Breast epithelium (tissue), 4 donors: ENCODE measurements around the gene RPH3AL. TPM values are rescaled to one million over a fixed set of nuclear protein-coding genes. Genes with fewer than 3 reads are reported as not detected.
"Not testable (repeated sequence)": the region's sequence is repeated elsewhere in the genome, so short reads cannot be mapped to it uniquely, and the experiment has no call there.

Experiments
- DNase-seq, 2 donors: peaks; one replicate each; pipeline ENCODE4 v3.0.0-alpha.2; 2019; ENCODE audit warnings: low spot score in 2 of 2
- H3K27ac ChIP-seq, 2 donors: fragments of 200-600 bp; sonication (generic) in 1 of 2; one replicate each; pipeline ENCODE4 v1.5.1; 2016 to 2019; ENCODE audit warnings: mild to moderate bottlenecking in 1 of 2
- H3K27me3 ChIP-seq, 2 donors: fragments of 200-600 bp; sonication (generic) in 1 of 2; one replicate each; pipeline versions ENCODE4 v1.5.1 to v1.6.0; 2017 to 2019; ENCODE audit warnings: control low read depth in 1 of 2, mild to moderate bottlenecking in 1 of 2
- H3K36me3 ChIP-seq: fragments of 200-600 bp; one replicate; pipeline ENCODE4 v1.5.1; 2019
- H3K4me1 ChIP-seq, 2 donors: fragments of 200-600 bp; sonication (generic); one replicate each; pipeline ENCODE4 v1.5.1; 2016 to 2019; ENCODE audit warnings: control low read depth in 1 of 2
- H3K4me3 ChIP-seq, 3 donors: fragments of 200-600 bp; sonication (generic); 1 replicate in 2 of 3; 2 replicates in 1 of 3; pipeline ENCODE4 v1.5.1; 2016 to 2019; ENCODE audit warnings: mild to moderate bottlenecking in 3 of 3, moderate library complexity in 2 of 3
- H3K9me3 ChIP-seq, 2 donors: fragments of 200-600 bp; sonication (generic) in 1 of 2; one replicate each; pipeline ENCODE4 v1.5.1; 2016 to 2019; ENCODE audit warnings: control low read depth in 1 of 2
- CTCF ChIP-seq, 3 donors: fragments of 450-650 bp; IDR thresholded peaks; one replicate each; pipeline ENCODE4 v1.5.1; 2016 to 2017; ENCODE audit warnings: antibody characterized with exemption in 3 of 3, mild to moderate bottlenecking in 3 of 3, moderate library complexity in 3 of 3
- POLR2A ChIP-seq: fragments of 450-650 bp; IDR thresholded peaks from one replicate; pipeline ENCODE4 v1.6.1; 2016; ENCODE audit warnings: antibody characterized with exemption, mild to moderate bottlenecking, moderate library complexity
- POLR2AphosphoS5 ChIP-seq, 3 donors: sonication (generic); formaldehyde crosslinking; IDR thresholded peaks; one replicate each; pipeline ENCODE4 v1.6.1; 2017; ENCODE audit warnings: antibody characterized with exemption in 3 of 3
- intact Hi-C: fragments of 100-400 bp; cut with DNase I; formaldehyde crosslinking; loops from one replicate; pipeline ENCODE4 v1.15.1; 2023; ENCODE audit warnings: low total_unique reads
- total RNA-seq, 3 donors: library from RNA; depleted of rRNA; stranded (reverse); fragments of >200 nt; gene quantifications; one replicate each; pipeline ENCODE4 v1.1.0, GENCODE V29; 2016

RPH3AL gene
- total RNA-seq, 3 donors from 2014 or later, result 9.6 to 15.7 (median 15.4) TPM

DNA sequence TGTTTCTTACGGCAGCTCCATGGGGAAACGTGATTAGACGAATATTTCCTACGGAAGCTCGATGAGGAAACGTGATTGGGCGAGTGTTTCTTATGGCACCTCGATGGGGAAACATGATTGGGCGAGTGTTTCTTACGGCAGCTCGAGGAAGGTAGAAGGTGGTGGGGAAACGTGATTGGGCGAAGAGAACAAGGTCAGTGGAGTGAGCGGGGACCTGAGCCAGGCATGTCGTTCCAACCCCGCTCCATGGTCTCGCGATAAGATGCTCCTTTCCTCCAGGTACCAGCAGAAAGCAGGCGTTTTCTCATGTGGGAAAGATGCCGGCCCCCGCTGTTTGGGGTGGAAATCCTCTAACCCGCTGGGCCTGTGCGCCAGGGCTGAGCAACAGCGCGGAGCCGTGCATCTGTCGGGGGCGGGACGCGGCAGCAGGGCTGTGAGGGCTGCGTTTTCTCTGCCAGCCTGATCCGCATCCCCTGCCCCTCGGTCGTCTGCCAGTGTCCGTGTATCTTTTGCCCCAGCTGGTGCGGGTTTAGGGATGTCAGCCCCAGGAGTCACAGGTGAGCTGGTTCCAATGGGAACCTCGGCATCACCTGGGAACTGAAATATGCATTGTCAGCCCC is 145.6 kb downstream of the RPH3AL start:
- Histone ChIP-seq H3K27ac (no peak overlapping the region), H3K9me3 (no peaks in the 10 kb centered on the region), H3K27me3 (no peaks in the 10 kb centered on the region), H3K36me3 (no peaks in the 10 kb centered on the region), H3K4me1 (no peaks in the 10 kb centered on the region), H3K4me3 (no peak overlapping the region)
- TF ChIP-seq CTCF (IDR thresholded peaks at IDR 0.05) (no peak), POLR2A (no peak), POLR2AphosphoS5 (IDR thresholded peaks at IDR 0.05) (no peak)
- intact Hi-C loops, result no loop called here
- no peak for DNase-seq

- not testable (repeated sequence) for H3K27ac ChIP-seq, H3K9me3 ChIP-seq
These were observed 146.1 kb downstream of the RPH3AL start for GRCh38 chr17:206484-206883.

GRCh38 chr17:205817-206216 is 146.8 kb downstream of the RPH3AL start:
- Histone ChIP-seq H3K27ac (no peak overlapping the region), H3K4me1 (no peaks in the 10 kb centered on the region), H3K9me3 (no peaks in the 10 kb centered on the region), H3K4me3 (no peak overlapping the region), H3K36me3 (no peaks in the 10 kb centered on the region), H3K27me3 (no peaks in the 10 kb centered on the region)
- no peak for TF ChIP-seq POLR2AphosphoS5 (IDR thresholded peaks at IDR 0.05)
- TF ChIP-seq POLR2A, result no peak
- no peak for TF ChIP-seq CTCF (IDR thresholded peaks at IDR 0.05)
- no peak for DNase-seq
- intact Hi-C loops, result no loop called here

More at GRCh38 chr17:206484-206883, 146.1 kb downstream of the RPH3AL start:
- H3K4me3 ChIP-seq, intact Hi-C loops, H3K36me3 ChIP-seq, H3K27me3 ChIP-seq, DNase-seq, H3K4me1 ChIP-seq: not testable (repeated sequence)

DNA sequence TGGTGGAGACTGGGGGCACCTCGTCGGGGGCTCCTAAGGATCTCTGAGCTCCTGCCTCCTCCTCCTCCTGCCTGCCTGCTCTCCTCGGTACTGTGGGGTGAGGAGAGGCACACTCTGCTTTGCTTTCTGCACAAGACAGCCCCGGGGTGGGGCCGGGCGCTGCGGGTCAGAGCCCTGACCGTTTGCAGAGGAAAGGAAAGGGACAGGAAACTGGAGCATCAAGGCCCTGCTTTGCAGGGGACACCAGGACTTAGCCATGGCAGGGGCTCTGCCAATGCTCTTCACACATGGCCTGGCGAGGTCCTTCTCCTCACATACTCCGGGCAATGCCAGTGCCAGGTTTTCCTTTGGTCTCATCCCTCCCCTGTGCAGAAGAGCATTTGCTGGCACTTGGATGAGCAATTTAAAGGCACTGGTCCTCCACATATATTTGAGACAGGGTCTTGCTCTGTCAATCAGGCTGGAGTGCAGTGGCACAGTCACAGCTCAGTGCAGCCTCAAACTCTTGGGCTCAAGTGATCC is 147.4 kb downstream of the RPH3AL start:
- Histone ChIP-seq H3K27ac (no peak overlapping the region), H3K27me3 (no peaks in the 10 kb centered on the region), H3K4me1 (no peaks in the 10 kb centered on the region), H3K36me3 (no peaks in the 10 kb centered on the region), H3K4me3 (no peak overlapping the region), H3K9me3 (no peaks in the 10 kb centered on the region)
- TF ChIP-seq CTCF (IDR thresholded peaks at IDR 0.05) (no peak), POLR2AphosphoS5 (IDR thresholded peaks at IDR 0.05) (no peak), POLR2A (no peak)
- intact Hi-C loops, result no loop called here
- DNase-seq, result no peak

DNA sequence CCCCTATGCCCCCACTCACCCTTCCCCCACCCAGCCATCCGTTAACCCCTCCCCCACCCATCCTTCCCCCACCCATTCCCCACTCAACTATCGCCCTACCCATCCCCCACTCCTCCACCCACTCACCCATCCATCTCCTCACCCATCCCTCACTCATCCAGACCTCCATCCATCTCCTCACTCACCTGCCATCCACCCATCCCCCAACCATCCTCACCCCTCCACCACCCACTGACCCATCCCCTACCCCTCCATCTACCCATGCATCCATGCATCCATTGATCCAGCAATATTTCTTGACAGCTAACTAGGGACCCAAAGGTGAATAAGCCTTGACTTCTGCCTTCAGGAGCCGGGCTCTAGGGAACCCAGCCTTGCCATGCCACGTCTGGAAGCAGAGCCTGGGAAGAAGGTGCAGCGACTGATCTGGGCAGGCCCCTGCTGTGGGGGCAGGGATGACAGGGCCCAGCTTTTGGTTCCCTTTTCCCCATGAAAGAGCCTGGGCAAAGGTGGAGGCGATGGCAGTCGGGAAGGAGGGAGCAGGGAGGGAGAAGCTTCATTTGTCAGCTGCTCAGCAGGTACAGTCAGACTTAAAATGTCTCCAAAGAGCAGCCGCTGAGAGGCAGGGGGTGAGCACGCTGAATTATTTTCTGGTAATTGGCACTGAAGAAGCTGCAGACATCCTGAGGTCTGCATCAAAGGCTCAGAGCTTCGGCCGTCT is 148.0 kb downstream of the RPH3AL start:
- H3K27me3 ChIP-seq, result no peaks in the 10 kb centered on the region
- DNase-seq, result no peak
- H3K4me3 ChIP-seq, result no peak overlapping the region
- intact Hi-C loops, result no loop called here
- TF ChIP-seq POLR2AphosphoS5 (IDR thresholded peaks at IDR 0.05) (no peak), POLR2A (no peak), CTCF (IDR thresholded peaks at IDR 0.05) (no peak)
- H3K27ac ChIP-seq, result no peak overlapping the region
- H3K4me1 ChIP-seq, result no peaks in the 10 kb centered on the region
- H3K9me3 ChIP-seq, result no peaks in the 10 kb centered on the region
- H3K36me3 ChIP-seq, result no peaks in the 10 kb centered on the region
